B cell (primary cell): ENCODE results near the gene ARPC4. TPM values are rescaled to one million over a fixed set of nuclear protein-coding genes. Genes with fewer than 3 reads are reported as not detected.

Experiments
- ATAC-seq: fragments of 200-7000 bp; cut with Tn5 transposase; one replicate; pipeline ENCODE4 v1.10.0; 2021; ENCODE audit warnings: low read depth, mild to moderate bottlenecking, moderate number of reproducible peaks, moderate library complexity
- CTCF ChIA-PET: fragments of 350-600 bp; sonication (Branson Sonifier 250); formaldehyde crosslinking; loops from one replicate; lab custom pipeline; 2021; ENCODE audit warnings: antibody characterized with exemption, inconsistent platforms; lab: Charles Lee
- POLR2A ChIA-PET: fragments of 350-600 bp; sonication (Branson Sonifier 250); formaldehyde crosslinking; loops from one replicate; lab custom pipeline; 2021; ENCODE audit warnings: antibody characterized with exemption; lab: Charles Lee
- DNase-seq: peaks from one replicate; pipeline ENCODE4 v3.0.0; 2013
- H2AFZ ChIP-seq: 2 replicates; pipeline ENCODE4 v1.6.1; 2012; ENCODE audit warnings: mild to moderate bottlenecking, low read depth, low read length; ENCODE audit not compliant: insufficient read depth, poor library complexity, severe bottlenecking
- H3K27ac ChIP-seq, 2 donors: 1 replicate in 1 of 2; 2 replicates in 1 of 2; pipeline ENCODE4 v1.5.1; 2012 to 2013; ENCODE audit warnings: low read length in 2 of 2, mild to moderate bottlenecking in 2 of 2, moderate library complexity in 1 of 2
- H3K27me3 ChIP-seq, 4 experiments: fragments of 200-600 bp in 1 of 4; sonication (generic) in 1 of 4; replicated peaks in 1 of 4; 1 replicate in 2 of 4; 2 replicates in 2 of 4; pipeline versions ENCODE4 v1.6.1 to v1.7.0; 2013 to 2016; ENCODE audit warnings: low read length in 3 of 4, mild to moderate bottlenecking in 2 of 4, mixed read lengths in 1 of 4, moderate library complexity in 1 of 4; ENCODE audit not compliant: insufficient read depth in 4 of 4, control insufficient read depth in 3 of 4; ENCODE audit errors: control extremely low read depth in 1 of 4
- H3K36me3 ChIP-seq, 2 experiments: replicated peaks in 1 of 2; 1 replicate in 1 of 2; 2 replicates in 1 of 2; pipeline versions ENCODE4 v1.6.1 to v1.7.1; 2013; ENCODE audit warnings: low read length in 1 of 2; ENCODE audit not compliant: insufficient read depth in 2 of 2, control insufficient read depth in 1 of 2; ENCODE audit errors: control extremely low read depth in 1 of 2, extremely low read depth in 1 of 2
- H3K4me1 ChIP-seq, 2 donors: fragments of 200-600 bp in 1 of 2; sonication (generic) in 1 of 2; 1 replicate in 1 of 2; 2 replicates in 1 of 2; pipeline versions ENCODE4 v1.5.1 to v1.6.1; 2013 to 2017; ENCODE audit warnings: low read length in 2 of 2; ENCODE audit not compliant: control insufficient read depth in 2 of 2, insufficient read depth in 2 of 2
- H3K4me2 ChIP-seq: replicated peaks from 2 replicates; pipeline ENCODE3; 2012; ENCODE audit warnings: mild to moderate bottlenecking, low read depth, low read length; ENCODE audit not compliant: poor library complexity, severe bottlenecking
- H3K4me3 ChIP-seq, 5 experiments: fragments of 200-600 bp in 1 of 5; sonication (generic) in 1 of 5; 1 replicate in 3 of 5; 2 replicates in 2 of 5; pipeline versions ENCODE4 v1.5.1 to v1.7.0; 2011 to 2016; ENCODE audit warnings: low read length in 4 of 5, mild to moderate bottlenecking in 4 of 5, low read depth in 2 of 5, control low read depth in 1 of 5, moderate library complexity in 1 of 5; ENCODE audit not compliant: insufficient read depth in 1 of 5; ENCODE audit errors: control extremely low read depth in 1 of 5, extremely low read depth in 1 of 5
- H3K79me2 ChIP-seq: fragments of 200-600 bp; sonication (generic); one replicate; pipeline ENCODE4 v1.6.0; 2016; ENCODE audit warnings: low read length; ENCODE audit not compliant: control insufficient read depth, insufficient read depth
- H3K9ac ChIP-seq: fragments of 200-600 bp; sonication (generic); 2 replicates; pipeline ENCODE4 v1.6.1; 2017; ENCODE audit warnings: mild to moderate bottlenecking, low read length, moderate library complexity
- H3K9me3 ChIP-seq, 3 donors: one replicate each; pipeline versions ENCODE4 v1.6.1 to v1.7.1; 2013; ENCODE audit warnings: low read length in 2 of 3; ENCODE audit not compliant: control insufficient read depth in 2 of 3, insufficient read depth in 1 of 3; ENCODE audit errors: control extremely low read depth in 1 of 3
- H4K20me1 ChIP-seq: 2 replicates; pipeline ENCODE4 v1.6.0; 2012; ENCODE audit warnings: mild to moderate bottlenecking, low read length; ENCODE audit not compliant: insufficient read depth, control insufficient read depth, poor library complexity, severe bottlenecking
- H3K27ac Mint-ChIP-seq: one replicate; pipeline ENCODE4 v1.8.0; 2021; ENCODE audit warnings: mixed read lengths
- H3K27me3 Mint-ChIP-seq: one replicate; pipeline ENCODE4 v1.8.0; 2021; ENCODE audit warnings: mixed read lengths
- H3K4me1 Mint-ChIP-seq: one replicate; pipeline ENCODE4 v1.8.0; 2021; ENCODE audit warnings: mixed read lengths
- H3K4me3 Mint-ChIP-seq: one replicate; pipeline ENCODE4 v1.8.0; 2021; ENCODE audit warnings: mixed read lengths
- H3K9me3 Mint-ChIP-seq: one replicate; pipeline ENCODE4 v1.8.0; 2022; ENCODE audit warnings: mixed read lengths; ENCODE audit not compliant: insufficient read depth
- CTCF ChIP-seq: fragments of 200-600 bp; IDR thresholded peaks from one replicate; pipeline ENCODE4 v1.8.0; 2022; ENCODE audit warnings: antibody characterized with exemption, mild to moderate bottlenecking
- EZH2 ChIP-seq: IDR thresholded peaks from 2 replicates; pipeline ENCODE4 v1.6.1; 2012; ENCODE audit warnings: borderline replicate concordance, low read depth, mild to moderate bottlenecking, moderate library complexity, low read length; ENCODE audit not compliant: insufficient read depth, poor library complexity, severe bottlenecking
- WGBS: methylation state at CpG from one replicate; pipeline ENCODE4 v1.1.5; 2013; ENCODE audit warnings: missing lambda C conversion rate; ENCODE audit not compliant: insufficient coverage; 5-methylcytosine and 5-hydroxymethylcytosine counted together
- intact Hi-C: fragments of 100-400 bp; cut with micrococcal nuclease; formaldehyde crosslinking; loops from one replicate; pipeline ENCODE4 v1.10.0; 2022
- polyA plus RNA-seq: library from polyadenylated mRNA; depleted of rRNA; stranded (reverse); fragments of >200 nt; gene quantifications from 2 replicates; pipeline ENCODE4 v1.2.3, GENCODE V29; 2012
- total RNA-seq, 2 donors: library from RNA; stranded (reverse); fragments of 120-200 nt in 1 of 2; gene quantifications; 1 replicate in 1 of 2; 2 replicates in 1 of 2; pipeline versions ENCODE4 v1.2.3 to v1.2.4, GENCODE V29; 2013 to 2022

The ARPC4 gene
- total and polyA plus RNA-seq, 2 donors (not counting 1 experiment from before 2014, with no cell fraction given) = 110 to 174 TPM

GRCh38 chr3:9833078-9833477 is 40.2 kb downstream of the ARPC4 start:
- Histone ChIP-seq H4K20me1 (no peaks in the 10 kb centered on the region), H3K27ac (no peak overlapping the region), H3K4me3 (no peak overlapping the region), H3K27me3 (no peaks in the 10 kb centered on the region), H3K79me2 (no peaks in the 10 kb centered on the region), H3K36me3 (peaks cover 2 to 25% of the 10 kb centered on the region in 2 experiments), H3K4me1 (no peaks in the 10 kb centered on the region), H2AFZ (no peak overlapping the region), H3K9ac (no peak overlapping the region), H3K4me2 (no peak overlapping the region), H3K9me3 (no peaks in the 10 kb centered on the region)
- ChIA-PET POLR2A (no interaction called here), CTCF (no interaction called here)
- no peak overlapping the region for H3K4me3 Mint-ChIP-seq
- intact Hi-C loops = no loop called here
- no peaks in the 10 kb centered on the region for H3K9me3 Mint-ChIP-seq
- ATAC-seq (no peak), DNase-seq (no peak)
- H3K27ac Mint-ChIP-seq = no peak overlapping the region
- no peaks in the 10 kb centered on the region for H3K27me3 Mint-ChIP-seq
- WGBS = 95% methylated on average over 7 of the region's 9 CpGs
- no peaks in the 10 kb centered on the region for H3K4me1 Mint-ChIP-seq
- TF ChIP-seq EZH2 (no peak), CTCF (no peak)

- Mint-ChIP-seq H3K9me3 (no peaks in the 10 kb centered on the region), H3K27me3 (no peaks in the 10 kb centered on the region), H3K4me1 (no peaks in the 10 kb centered on the region), H3K4me3 (no peak overlapping the region), H3K27ac (no peak overlapping the region)
- peaks cover 4 to 26% of the 10 kb centered on the region in 2 experiments for H3K36me3 ChIP-seq
- H2AFZ ChIP-seq = no peak overlapping the region
- no peak overlapping the region for H3K4me2 ChIP-seq
- ChIA-PET CTCF (no interaction called here), POLR2A (no interaction called here)
- TF ChIP-seq EZH2 (no peak), CTCF (no peak)
- no peaks in the 10 kb centered on the region for H3K9me3 ChIP-seq
- no peaks in the 10 kb centered on the region for H4K20me1 ChIP-seq
- intact Hi-C loops = no loop called here
- H3K4me1 ChIP-seq = no peaks in the 10 kb centered on the region
- no peak for DNase-seq
- no peak for ATAC-seq
- H3K9ac ChIP-seq = no peak overlapping the region
- no peaks in the 10 kb centered on the region for H3K27me3 ChIP-seq
- H3K27ac ChIP-seq = no peak overlapping the region
- H3K4me3 ChIP-seq = no peak overlapping the region
- H3K79me2 ChIP-seq = no peaks in the 10 kb centered on the region
- WGBS = 94% methylated on average over 16 of the region's 18 CpGs
These were observed 41.9 kb downstream of the ARPC4 start for GRCh38 chr3:9834520-9835380.
